GM12801 (cell line): ENCODE data around the gene UGGT2.

Source experiments
- TF ChIP-seq, protein P1 (sequence below): IDR thresholded peaks from one replicate; pipeline ENCODE4 v1.5.1; 2011; ENCODE audit warnings: control low read depth; ENCODE audit not compliant: insufficient read length; ENCODE audit errors: extremely low read depth

The UGGT2 gene

DNA sequence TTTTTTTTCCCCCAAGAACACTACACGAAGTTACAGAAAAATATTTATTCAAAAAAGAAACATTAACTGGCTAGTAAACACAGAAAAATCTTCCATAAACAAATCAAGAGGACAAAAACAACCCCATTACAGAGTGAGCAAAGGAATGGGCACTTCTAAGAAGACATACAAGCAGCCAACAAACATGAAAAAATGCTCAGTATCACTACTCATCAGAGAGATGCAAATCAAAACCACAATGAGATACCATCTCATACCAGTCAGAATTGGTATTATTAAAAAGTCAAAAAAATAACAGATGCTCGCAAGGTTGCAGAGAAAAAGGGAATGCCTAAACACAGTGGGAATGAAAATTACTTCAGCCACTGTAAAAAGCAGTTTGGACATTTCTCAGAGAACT lies 131.7 kb downstream of the UGGT2 start:
- TF ChIP-seq, protein P1, sequence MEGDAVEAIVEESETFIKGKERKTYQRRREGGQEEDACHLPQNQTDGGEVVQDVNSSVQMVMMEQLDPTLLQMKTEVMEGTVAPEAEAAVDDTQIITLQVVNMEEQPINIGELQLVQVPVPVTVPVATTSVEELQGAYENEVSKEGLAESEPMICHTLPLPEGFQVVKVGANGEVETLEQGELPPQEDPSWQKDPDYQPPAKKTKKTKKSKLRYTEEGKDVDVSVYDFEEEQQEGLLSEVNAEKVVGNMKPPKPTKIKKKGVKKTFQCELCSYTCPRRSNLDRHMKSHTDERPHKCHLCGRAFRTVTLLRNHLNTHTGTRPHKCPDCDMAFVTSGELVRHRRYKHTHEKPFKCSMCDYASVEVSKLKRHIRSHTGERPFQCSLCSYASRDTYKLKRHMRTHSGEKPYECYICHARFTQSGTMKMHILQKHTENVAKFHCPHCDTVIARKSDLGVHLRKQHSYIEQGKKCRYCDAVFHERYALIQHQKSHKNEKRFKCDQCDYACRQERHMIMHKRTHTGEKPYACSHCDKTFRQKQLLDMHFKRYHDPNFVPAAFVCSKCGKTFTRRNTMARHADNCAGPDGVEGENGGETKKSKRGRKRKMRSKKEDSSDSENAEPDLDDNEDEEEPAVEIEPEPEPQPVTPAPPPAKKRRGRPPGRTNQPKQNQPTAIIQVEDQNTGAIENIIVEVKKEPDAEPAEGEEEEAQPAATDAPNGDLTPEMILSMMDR: no peak

DNA sequence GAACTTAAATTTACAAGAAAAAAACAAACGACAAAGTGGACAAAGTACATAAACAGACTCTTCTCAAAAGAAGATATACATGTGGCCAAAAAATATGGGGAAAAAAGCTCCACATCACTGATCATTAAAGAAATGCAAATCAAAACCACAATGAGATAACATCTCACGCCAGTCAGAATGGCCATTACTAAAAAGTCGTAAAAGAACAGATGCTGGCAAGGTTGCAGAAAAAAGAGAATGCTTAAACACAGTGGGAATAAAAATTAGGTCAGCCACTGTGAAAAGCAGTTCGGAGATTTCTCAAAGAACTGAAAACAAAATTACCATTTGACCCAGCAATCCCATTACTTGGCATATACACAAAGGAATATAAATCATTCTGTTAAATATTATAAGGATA lies 132.7 kb downstream of the UGGT2 start:
- TF ChIP-seq, protein P1: no peak

DNA sequence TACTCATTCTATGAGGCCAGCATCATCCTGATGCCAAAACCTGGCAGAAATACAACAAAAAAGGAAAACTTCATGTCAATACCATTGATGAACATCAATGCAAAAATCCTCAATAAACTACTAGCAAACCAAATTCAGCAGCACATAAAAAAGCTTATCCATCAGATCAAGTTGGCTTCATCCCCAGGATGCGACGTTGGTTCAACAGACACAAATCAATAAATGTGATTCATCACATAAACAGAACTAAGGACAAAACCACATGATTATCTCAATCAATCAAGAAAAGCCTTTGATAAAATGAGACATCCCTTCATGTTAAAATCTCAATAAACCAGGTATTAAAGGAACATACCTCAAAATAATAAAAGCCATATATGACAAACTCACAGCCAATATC lies 134.3 kb downstream of the UGGT2 start:
- TF ChIP-seq, protein P1: no peak

DNA sequence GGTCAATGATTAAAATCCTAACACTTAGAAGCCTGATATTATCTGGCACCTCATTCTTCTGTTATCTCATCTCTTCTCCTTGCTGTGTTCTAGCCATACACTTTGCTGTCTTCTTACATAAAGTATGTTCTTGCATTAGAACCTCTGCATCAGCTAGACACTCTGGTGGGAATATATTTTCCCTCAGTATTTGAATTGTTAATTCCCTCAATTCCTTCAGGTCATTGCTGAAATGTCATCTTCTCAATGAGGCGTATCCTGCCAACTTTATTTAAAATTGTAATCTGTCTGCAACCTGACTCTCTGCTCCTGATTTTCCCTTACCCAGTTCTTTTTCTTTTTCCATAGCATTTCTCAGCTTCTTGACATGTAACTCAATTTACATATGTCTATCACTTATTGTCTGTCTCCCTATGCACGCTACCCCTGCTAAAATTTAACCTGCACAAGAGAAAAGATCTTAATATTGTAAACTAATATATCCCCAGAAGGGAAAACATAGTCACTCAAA lies 138.2 kb downstream of the UGGT2 start:
- TF ChIP-seq, protein P1: no peak

DNA sequence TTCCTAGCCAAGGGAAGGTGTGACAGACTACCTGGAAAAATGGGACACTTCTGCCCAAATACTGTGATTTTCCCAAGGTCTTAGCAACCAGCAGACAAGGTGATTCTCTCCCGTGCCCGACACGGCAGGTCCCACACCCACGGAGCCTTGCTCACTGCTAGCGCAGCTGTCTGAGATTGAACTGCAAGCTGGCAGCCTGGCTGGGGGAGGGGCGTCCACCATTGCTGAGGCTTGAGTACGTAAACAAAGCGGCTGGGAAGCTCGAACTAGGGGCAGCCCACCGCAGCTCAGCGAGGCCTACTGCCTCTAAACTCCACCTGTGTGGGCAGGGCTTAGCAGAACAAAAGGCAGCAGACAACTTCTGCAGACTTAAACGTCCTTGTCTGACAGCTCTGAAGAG lies 146.2 kb downstream of the UGGT2 start:
- TF ChIP-seq, protein P1: no peak

DNA sequence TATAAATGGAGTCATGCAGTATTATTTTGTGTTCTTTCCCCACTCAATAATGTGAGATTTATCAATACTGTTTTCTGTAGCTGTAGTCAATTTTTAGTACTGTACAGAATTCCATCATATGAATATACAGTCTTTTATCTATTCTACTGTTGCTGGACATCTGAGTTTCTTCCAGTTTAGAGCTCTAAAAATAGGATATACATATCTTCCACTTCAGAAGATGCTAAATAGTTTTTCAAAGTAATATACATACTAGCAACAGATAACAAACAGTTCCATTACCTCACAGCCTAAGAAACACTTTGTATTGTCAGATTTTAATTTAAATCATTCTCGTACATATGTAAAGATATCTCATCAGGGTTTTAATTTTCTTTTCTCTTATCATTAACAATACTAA lies 149.6 kb downstream of the UGGT2 start:
- TF ChIP-seq, protein P1: no peak

DNA sequence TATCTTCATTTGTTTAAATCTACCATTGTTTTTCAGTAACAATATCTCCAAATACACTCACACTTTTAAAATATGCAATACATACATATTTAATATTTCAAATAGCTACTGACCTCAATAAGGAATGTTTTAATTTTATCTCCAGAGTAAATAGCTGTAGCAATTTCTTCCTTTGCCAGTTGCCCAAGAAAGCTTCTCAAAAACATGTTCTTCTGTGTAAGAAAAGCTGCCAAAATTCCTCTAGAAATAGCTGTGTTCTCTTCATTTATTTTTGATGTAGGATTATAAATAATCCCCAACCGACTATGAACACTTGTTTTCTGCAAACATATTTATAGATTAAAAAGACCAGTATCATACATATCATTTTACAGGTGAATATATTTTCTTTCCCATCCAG lies 150.5 kb downstream of the UGGT2 start:
- TF ChIP-seq, protein P1: no peak

DNA sequence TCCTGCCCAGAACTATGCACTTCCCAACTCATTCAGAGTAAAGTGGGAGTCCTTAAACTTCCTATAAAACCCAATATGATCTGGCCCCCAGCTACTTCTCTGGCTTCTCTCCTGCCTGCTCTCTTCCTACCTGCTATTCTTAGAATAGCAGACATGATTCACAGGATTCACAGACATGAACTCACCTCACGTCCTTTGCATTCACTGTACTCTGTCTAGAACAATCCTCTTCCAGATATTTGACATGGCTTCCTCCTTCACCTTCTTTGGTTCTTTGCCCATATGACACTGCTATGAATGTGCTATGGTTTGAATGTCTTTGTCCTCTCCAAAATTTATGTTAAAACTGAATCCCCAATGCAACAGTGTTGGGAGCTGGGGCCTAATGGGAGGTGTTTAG lies 154.9 kb downstream of the UGGT2 start:
- TF ChIP-seq, protein P1: no peak
